ENCODE results near the gene ANGPTL8. TPM values are rescaled to one million over a fixed set of nuclear protein-coding genes. Genes with fewer than 3 reads are reported as not detected.

The ANGPTL8 gene
- total RNA-seq, 4 donors from 2014 or later = not detected

DNA sequence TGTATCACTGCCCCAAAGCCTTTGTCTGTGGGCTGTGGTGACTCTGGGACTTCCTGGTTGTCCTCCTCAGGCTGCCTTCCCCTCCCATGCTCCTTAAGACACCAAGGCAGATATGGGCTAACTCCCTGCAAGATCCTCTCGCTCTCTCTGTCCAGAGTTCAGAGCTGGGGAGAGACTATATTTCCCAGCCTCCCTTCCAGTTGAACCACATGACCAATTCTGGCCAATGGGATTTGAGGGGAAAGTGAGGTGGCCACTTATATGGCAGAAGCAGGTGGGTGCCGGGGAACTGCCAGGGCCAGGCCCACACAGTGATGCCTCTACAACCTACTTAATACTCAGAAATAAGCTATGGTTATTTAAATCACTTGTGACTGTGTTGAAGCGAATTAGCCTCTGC is 16.2 kb upstream of the ANGPTL8 start:
- DNase-seq (ENCODE audit: low spot score in 2 of 2) = no peak
- intact Hi-C loops (cut with DNase I; ENCODE audit: low total_unique reads) = no loop called here
- TF ChIP-seq POLR2A (IDR thresholded peaks at IDR 0.05) = no peak
- 92 to 93% methylated on average over 3 of the region's 3 CpGs for WGBS, 2 donors
- no peak overlapping the region for H3K4me3 ChIP-seq (ENCODE audit: low read depth, poor library complexity, severe bottlenecking)

DNA sequence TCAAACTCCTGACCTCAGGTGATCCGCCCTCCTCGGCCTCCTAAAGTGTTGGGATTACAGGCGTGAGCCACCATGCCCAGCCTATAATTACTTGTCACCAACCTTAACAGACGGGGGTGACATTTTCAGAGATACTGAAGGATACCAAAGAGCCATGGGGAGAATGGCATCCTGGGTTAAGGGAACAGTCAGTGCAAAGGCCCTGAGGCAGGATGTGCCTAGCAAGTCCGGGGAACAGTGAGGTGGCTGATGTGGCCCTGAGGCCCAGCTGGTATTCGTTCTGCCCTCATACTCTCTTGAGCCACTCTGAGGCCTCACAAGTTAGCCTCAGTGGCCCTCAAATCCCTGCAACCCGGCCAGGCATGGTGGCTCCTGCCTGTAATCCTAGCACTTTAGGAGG is 15.0 kb upstream of the ANGPTL8 start:
- 96 to 97% methylated on average over 7 of the region's 7 CpGs for WGBS, 2 donors
- DNase-seq (ENCODE audit: low spot score in 2 of 2) = no peak
- TF ChIP-seq, protein P1, sequence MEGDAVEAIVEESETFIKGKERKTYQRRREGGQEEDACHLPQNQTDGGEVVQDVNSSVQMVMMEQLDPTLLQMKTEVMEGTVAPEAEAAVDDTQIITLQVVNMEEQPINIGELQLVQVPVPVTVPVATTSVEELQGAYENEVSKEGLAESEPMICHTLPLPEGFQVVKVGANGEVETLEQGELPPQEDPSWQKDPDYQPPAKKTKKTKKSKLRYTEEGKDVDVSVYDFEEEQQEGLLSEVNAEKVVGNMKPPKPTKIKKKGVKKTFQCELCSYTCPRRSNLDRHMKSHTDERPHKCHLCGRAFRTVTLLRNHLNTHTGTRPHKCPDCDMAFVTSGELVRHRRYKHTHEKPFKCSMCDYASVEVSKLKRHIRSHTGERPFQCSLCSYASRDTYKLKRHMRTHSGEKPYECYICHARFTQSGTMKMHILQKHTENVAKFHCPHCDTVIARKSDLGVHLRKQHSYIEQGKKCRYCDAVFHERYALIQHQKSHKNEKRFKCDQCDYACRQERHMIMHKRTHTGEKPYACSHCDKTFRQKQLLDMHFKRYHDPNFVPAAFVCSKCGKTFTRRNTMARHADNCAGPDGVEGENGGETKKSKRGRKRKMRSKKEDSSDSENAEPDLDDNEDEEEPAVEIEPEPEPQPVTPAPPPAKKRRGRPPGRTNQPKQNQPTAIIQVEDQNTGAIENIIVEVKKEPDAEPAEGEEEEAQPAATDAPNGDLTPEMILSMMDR (IDR thresholded peaks at IDR 0.05) = no peak
- no peak for TF ChIP-seq POLR2A (IDR thresholded peaks at IDR 0.05)
- no peak overlapping the region for H3K4me3 ChIP-seq (ENCODE audit: low read depth, poor library complexity, severe bottlenecking)
- intact Hi-C loops (cut with DNase I; ENCODE audit: low total_unique reads) = no loop called here

DNA sequence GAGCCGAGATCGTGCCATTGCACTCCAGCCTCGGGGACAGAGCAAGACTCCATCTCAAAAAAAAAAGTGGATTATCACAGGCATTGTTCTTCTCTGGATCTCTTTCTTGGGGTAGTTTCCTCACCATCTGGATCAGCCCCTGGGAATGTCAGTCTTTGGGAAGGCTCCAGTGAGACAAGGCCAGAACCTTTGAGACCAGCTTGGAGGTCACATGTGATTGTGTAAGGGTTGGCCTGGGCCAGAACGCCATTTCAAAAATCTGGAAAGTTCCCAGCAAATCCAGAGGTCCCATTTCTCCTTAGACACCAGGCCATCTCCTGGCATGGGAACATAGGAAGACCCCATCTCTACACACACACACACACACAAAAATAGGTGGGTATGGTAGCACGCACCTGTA is 14.2 kb upstream of the ANGPTL8 start:
- intact Hi-C loops (cut with DNase I; ENCODE audit: low total_unique reads) = no loop called here
- no peak for TF ChIP-seq POLR2A (IDR thresholded peaks at IDR 0.05)
- TF ChIP-seq, protein P1 (IDR thresholded peaks at IDR 0.05) = no peak
- WGBS, 2 donors = 87 to 91% methylated on average over 5 of the region's 5 CpGs

DNA sequence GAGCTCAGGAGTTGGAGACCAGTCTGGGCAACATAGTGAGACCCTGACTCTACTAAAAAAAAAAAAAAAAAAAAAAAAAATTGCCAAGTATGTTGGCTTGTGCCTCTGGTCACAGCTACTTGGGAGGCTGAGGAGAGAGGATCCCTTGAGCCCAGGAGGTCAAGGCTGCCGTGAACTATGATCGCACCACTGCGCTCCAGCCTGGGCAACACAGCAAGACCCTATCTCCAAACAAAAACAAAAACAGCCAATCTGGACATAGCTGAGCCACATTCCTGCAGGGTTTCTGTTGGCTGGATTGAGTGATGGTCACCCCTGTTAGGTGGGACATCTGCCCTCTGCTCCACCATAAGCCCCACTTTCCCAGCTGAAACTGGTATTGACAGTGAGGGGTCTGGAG is 13.6 kb upstream of the ANGPTL8 start:
- TF ChIP-seq, protein P1 (IDR thresholded peaks at IDR 0.05) = no peak
- no peak for TF ChIP-seq POLR2A (IDR thresholded peaks at IDR 0.05)
- no peak for DNase-seq (ENCODE audit: low spot score in 2 of 2)
- no peak overlapping the region for H3K4me3 ChIP-seq (ENCODE audit: low read depth, poor library complexity, severe bottlenecking)
- WGBS, 2 donors = 92 to 96% methylated on average over 3 of the region's 3 CpGs
- intact Hi-C loops (cut with DNase I; ENCODE audit: low total_unique reads) = no loop called here

More for the DNA sequence above, 14.2 kb upstream of the ANGPTL8 start:
- H3K4me3 ChIP-seq (ENCODE audit: low read depth, poor library complexity, severe bottlenecking) = no peak overlapping the region
- no peak for DNase-seq (ENCODE audit: low spot score in 2 of 2)

DNA sequence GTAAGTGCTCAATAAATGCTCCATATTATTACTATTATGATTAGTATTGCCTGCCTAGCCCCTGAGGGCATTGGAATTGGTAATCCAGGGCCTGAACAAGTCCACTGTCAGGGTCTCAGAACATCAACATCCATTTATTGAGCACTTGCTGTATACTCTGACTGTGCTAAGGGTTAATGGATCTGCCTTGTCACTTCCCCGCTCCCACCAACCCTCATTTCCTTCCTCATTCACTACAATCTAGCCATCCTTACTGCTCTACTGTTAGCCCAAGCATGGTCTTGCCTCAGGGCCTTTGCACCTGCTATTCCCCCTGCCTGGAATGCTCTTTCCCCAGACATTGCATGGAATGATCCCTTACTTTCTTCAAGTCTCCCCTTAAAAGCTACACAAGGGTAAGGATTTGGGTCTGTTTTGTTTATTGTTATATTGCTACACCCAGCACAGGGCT is 12.7 kb upstream of the ANGPTL8 start:
- DNase-seq (ENCODE audit: low spot score in 2 of 2) = no peak
- 82 to 95% methylated on average over 1 of the region's 1 CpG for WGBS, 2 donors
- TF ChIP-seq, protein P1 (IDR thresholded peaks at IDR 0.05) = no peak
- TF ChIP-seq POLR2A (IDR thresholded peaks at IDR 0.05) = no peak
- H3K4me3 ChIP-seq (ENCODE audit: low read depth, poor library complexity, severe bottlenecking) = no peak overlapping the region
- intact Hi-C loops (cut with DNase I; ENCODE audit: low total_unique reads) = no loop called here

DNA sequence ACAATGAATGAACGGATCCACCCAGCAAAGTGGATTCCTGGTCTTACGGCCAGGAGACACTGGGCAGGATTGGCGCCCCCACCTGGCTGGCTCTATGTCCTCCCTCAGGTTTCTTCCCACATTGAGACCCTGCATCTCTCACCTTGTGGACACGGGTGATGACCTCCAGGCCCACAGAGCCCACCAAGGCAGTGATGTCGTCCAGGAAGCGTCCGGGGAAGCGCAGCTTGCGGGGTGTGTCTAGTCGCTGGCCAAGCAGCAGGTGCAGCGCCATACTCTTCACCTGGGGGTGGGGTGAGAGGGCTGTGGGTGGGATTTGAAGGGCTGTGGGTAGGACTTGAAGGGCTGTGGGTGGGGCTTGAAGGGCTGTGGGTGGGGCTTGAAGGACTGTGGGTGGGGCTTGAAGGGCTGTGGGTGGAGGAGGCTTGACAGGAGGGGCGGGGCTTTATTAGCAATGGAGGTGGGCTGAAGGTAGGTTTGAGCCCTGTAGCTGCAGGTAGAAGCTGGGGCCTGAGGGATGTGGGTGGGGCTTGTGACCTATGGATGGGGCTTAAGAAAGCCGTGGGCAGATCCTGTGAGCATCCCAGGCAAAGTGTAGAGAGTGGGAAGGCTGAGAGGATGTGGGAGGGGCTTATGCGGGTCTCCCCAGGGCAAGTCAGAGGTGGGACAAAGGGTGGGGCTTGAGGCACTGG is 12.1 kb upstream of the ANGPTL8 start:
- TF ChIP-seq POLR2A (IDR thresholded peaks at IDR 0.05) = no peak
- TF ChIP-seq, protein P1 (IDR thresholded peaks at IDR 0.05) = no peak
- H3K4me3 ChIP-seq (ENCODE audit: low read depth, poor library complexity, severe bottlenecking) = no peak overlapping the region
- intact Hi-C loops (cut with DNase I; ENCODE audit: low total_unique reads) = no loop called here
- 89 to 90% methylated on average over 14 of the region's 14 CpGs for WGBS, 2 donors
- DNase-seq (ENCODE audit: low spot score in 2 of 2) = no peak
